NB4 (cell line): ENCODE data around the gene TBC1D22A.
"Not testable (repeated sequence)": the region's sequence is repeated elsewhere in the genome, so short reads cannot be mapped to it uniquely, and the experiment has no call there.

Source experiments
- DNase-seq: peaks from one replicate; pipeline ENCODE4 v3.0.0; 2010; ENCODE audit warnings: low read depth
- H3K4me3 ChIP-seq: one replicate; pipeline ENCODE4 v1.5.1; 2011; ENCODE audit warnings: mild to moderate bottlenecking, low read depth, low read length, moderate library complexity
- CTCF ChIP-seq: IDR thresholded peaks from one replicate; pipeline ENCODE4 v1.5.1; 2012; ENCODE audit warnings: low read depth, low read length
- MAX ChIP-seq: IDR thresholded peaks from 2 replicates; pipeline ENCODE4 v1.6.1; 2011; ENCODE audit warnings: low read depth, low read length
- MYC ChIP-seq: IDR thresholded peaks from 2 replicates; pipeline ENCODE4 v1.6.1; 2011; ENCODE audit warnings: low read depth, low read length
- POLR2A ChIP-seq: IDR thresholded peaks from 2 replicates; pipeline ENCODE4 v1.6.1; 2011; ENCODE audit warnings: mild to moderate bottlenecking; ENCODE audit not compliant: insufficient read length; ENCODE audit errors: extremely low read depth

The TBC1D22A gene

GRCh38 chr22:47115921-47116320 lies 353.5 kb downstream of the TBC1D22A start:
- no peak for DNase-seq
- no peak overlapping the region for H3K4me3 ChIP-seq
- TF ChIP-seq CTCF: no peak
- TF ChIP-seq MAX: no peak
- no peak for TF ChIP-seq POLR2A
- TF ChIP-seq MYC: no peak

GRCh38 chr22:47116426-47117341 lies 354.2 kb downstream of the TBC1D22A start:
- no peak for TF ChIP-seq POLR2A
- TF ChIP-seq MYC: no peak
- TF ChIP-seq MAX: no peak
- TF ChIP-seq CTCF: no peak
- H3K4me3 ChIP-seq: no peak overlapping the region
- no peak for DNase-seq

- DNase-seq, H3K4me3 ChIP-seq: not testable (repeated sequence)
These were observed 355.0 kb downstream of the TBC1D22A start for GRCh38 chr22:47117442-47117841.

GRCh38 chr22:47119181-47119580 lies 356.7 kb downstream of the TBC1D22A start:
- no peak overlapping the region for H3K4me3 ChIP-seq
- no peak for DNase-seq
- no peak for TF ChIP-seq CTCF
- TF ChIP-seq POLR2A: no peak

GRCh38 chr22:47120399-47120798 lies 357.9 kb downstream of the TBC1D22A start:
- no peak overlapping the region for H3K4me3 ChIP-seq
- DNase-seq: no peak
- no peak for TF ChIP-seq MYC

- no peak for TF ChIP-seq MAX
- TF ChIP-seq CTCF: no peak
- no peak for TF ChIP-seq MYC
- no peak for TF ChIP-seq POLR2A
- no peak for DNase-seq
- H3K4me3 ChIP-seq: no peak overlapping the region
These were observed 359.3 kb downstream of the TBC1D22A start for GRCh38 chr22:47121791-47122190.

GRCh38 chr22:47122441-47123000 lies 360.1 kb downstream of the TBC1D22A start:
- TF ChIP-seq CTCF: no peak
- TF ChIP-seq MYC: no peak
- TF ChIP-seq MAX: no peak
- no peak for TF ChIP-seq POLR2A
- DNase-seq: no peak
- H3K4me3 ChIP-seq: no peak overlapping the region
